PC-3 (cell line): ENCODE measurements around the gene ATF6. TPM values are rescaled to one million over a fixed set of nuclear protein-coding genes. Genes with fewer than 3 reads are reported as not detected.

Source experiments
- ATAC-seq: fragments of 200-7000 bp; cut with Tn5 transposase; 2 replicates; pipeline ENCODE4 v1.9.1; 2020; ENCODE audit warnings: mild to moderate bottlenecking, moderate library complexity
- BruUV-seq: library from RNA; stranded (reverse); fragments of 400-500 nt; replicated peaks from 2 replicates; lab custom pipeline; 2021; lab: Mats Ljungman, UMichigan
- CTCF ChIA-PET: fragments of 300-600 bp; sonication (Branson Sonifier 250); formaldehyde crosslinking; loops from one replicate; lab custom pipeline; 2022; ENCODE audit warnings: antibody characterized with exemption; lab: Charles Lee
- POLR2A ChIA-PET: fragments of 300-600 bp; sonication (Branson Sonifier 250); formaldehyde crosslinking; loops from one replicate; lab custom pipeline; 2022; ENCODE audit warnings: antibody characterized with exemption; ENCODE audit not compliant: unreplicated experiment; lab: Charles Lee
- DNase-seq: peaks from one replicate; pipeline ENCODE4 v3.0.0-alpha.2; 2015
- H2AFZ ChIP-seq: fragments of 300-600 bp; sonication (generic); 2 replicates; pipeline ENCODE4 v1.6.0; 2016; ENCODE audit warnings: antibody characterized with exemption, low read length
- H3F3A ChIP-seq: fragments of 300-600 bp; sonication (generic); one replicate; pipeline ENCODE4 v1.6.0; 2017; ENCODE audit warnings: antibody characterized with exemption, low read length, control low read depth, mild to moderate bottlenecking; ENCODE audit not compliant: unreplicated experiment
- H3K27ac ChIP-seq: fragments of 300-600 bp; sonication (generic); 2 replicates; pipeline ENCODE4 v1.5.1; 2016; ENCODE audit warnings: mild to moderate bottlenecking, low read length
- H3K27me3 ChIP-seq: fragments of 300-600 bp; sonication (generic); 2 replicates; pipeline ENCODE4 v1.6.1; 2016; ENCODE audit warnings: low read length, mixed read lengths
- H3K36me3 ChIP-seq: fragments of 300-600 bp; sonication (generic); 2 replicates; pipeline ENCODE4 v1.6.1; 2016; ENCODE audit warnings: low read depth, mixed run types, low read length, mixed read lengths
- H3K4me1 ChIP-seq: fragments of 300-600 bp; sonication (generic); 2 replicates; pipeline ENCODE4 v1.5.1; 2016; ENCODE audit warnings: low read length; ENCODE audit not compliant: insufficient read depth
- H3K4me2 ChIP-seq: fragments of 300-600 bp; sonication (generic); 2 replicates; pipeline ENCODE4 v1.6.0; 2016; ENCODE audit warnings: low read length
- H3K4me3 ChIP-seq: fragments of 300-600 bp; sonication (generic); 2 replicates; pipeline ENCODE4 v1.5.1; 2016; ENCODE audit warnings: mild to moderate bottlenecking, low read length, mixed read lengths
- H3K79me2 ChIP-seq: fragments of 300-600 bp; sonication (generic); 2 replicates; pipeline ENCODE4 v1.6.1; 2017; ENCODE audit warnings: low read length, mixed read lengths
- H3K9ac ChIP-seq: fragments of 300-600 bp; sonication (generic); 2 replicates; pipeline ENCODE4 v1.6.0; 2016; ENCODE audit warnings: mild to moderate bottlenecking, low read length
- H3K9me2 ChIP-seq: fragments of 300-600 bp; sonication (generic); replicated peaks from 2 replicates; pipeline ENCODE4 v1.6.1; 2016; ENCODE audit warnings: mixed run types, low read length, mixed read lengths
- H3K9me3 ChIP-seq: fragments of 300-600 bp; sonication (generic); 2 replicates; pipeline ENCODE4 v1.6.1; 2016; ENCODE audit warnings: low read length, mixed read lengths
- H4K20me1 ChIP-seq: fragments of 300-600 bp; sonication (generic); 2 replicates; pipeline ENCODE4 v1.6.1; 2016; ENCODE audit warnings: low read length, mixed read lengths
- CTCF ChIP-seq: fragments of 300-600 bp; sonication (generic); conservative IDR thresholded peaks from 2 replicates; pipeline ENCODE4 v1.5.1; 2017; ENCODE audit warnings: antibody characterized with exemption, low read depth, mild to moderate bottlenecking, low read length
- EZH2 ChIP-seq: fragments of 300-600 bp; sonication (generic); IDR thresholded peaks from one replicate; pipeline ENCODE4 v1.6.1; 2017; ENCODE audit warnings: antibody characterized with exemption, mild to moderate bottlenecking, low read length; ENCODE audit not compliant: unreplicated experiment
- EZH2phosphoT487 ChIP-seq: fragments of 300-600 bp; sonication (generic); IDR thresholded peaks from 2 replicates; pipeline ENCODE4 v1.6.1; 2018; ENCODE audit warnings: mild to moderate bottlenecking, antibody characterized with exemption, low read length, borderline replicate concordance
- intact Hi-C: fragments of 100-400 bp; cut with micrococcal nuclease; formaldehyde crosslinking; loops from 2 replicates; pipeline ENCODE4 v1.9.0; 2023
- total RNA-seq: library from RNA; depleted of rRNA; stranded (reverse); fragments of >200 nt; gene quantifications from 2 replicates; pipeline ENCODE4 v1.2.3, GENCODE V29; 2014

The ATF6 gene
- total RNA-seq, 1 experiment from 2014 or later: 19.7 TPM

- H3K27me3 ChIP-seq: no peaks in the 10 kb centered on the region
- intact Hi-C loops: no loop called here
- no peak overlapping the region for H3K4me3 ChIP-seq
- H2AFZ ChIP-seq: no peak overlapping the region
- TF ChIP-seq EZH2phosphoT487 (no peak), CTCF (no peak), EZH2 (no peak)
- H3K36me3 ChIP-seq: no peaks in the 10 kb centered on the region
- no peaks in the 10 kb centered on the region for H3K79me2 ChIP-seq
- DNase-seq: no peak
- ATAC-seq: no peak
- ChIA-PET CTCF (no interaction called here), POLR2A (no interaction called here)
- H3K4me2 ChIP-seq: no peak overlapping the region
- H3F3A ChIP-seq: no peaks in the 10 kb centered on the region
- no peak overlapping the region for H3K9ac ChIP-seq
- no peaks in the 10 kb centered on the region for H4K20me1 ChIP-seq
- peaks cover 27% of the 10 kb centered on the region for H3K4me1 ChIP-seq
- no peaks in the 10 kb centered on the region for H3K9me2 ChIP-seq
- H3K27ac ChIP-seq: no peak overlapping the region
- no peaks in the 10 kb centered on the region for H3K9me3 ChIP-seq
- BruUV-seq: no TSS peak
Observed at GRCh38 chr1:161932668-161933067, 166.5 kb downstream of the ATF6 start.

GRCh38 chr1:161933592-161934588 lies 167.8 kb downstream of the ATF6 start:
- H3F3A ChIP-seq: no peaks in the 10 kb centered on the region
- H3K9me2 ChIP-seq: no peaks in the 10 kb centered on the region
- no peak overlapping the region for H2AFZ ChIP-seq
- H4K20me1 ChIP-seq: no peaks in the 10 kb centered on the region
- intact Hi-C loops: no loop called here
- H3K79me2 ChIP-seq: no peaks in the 10 kb centered on the region
- H3K36me3 ChIP-seq: no peaks in the 10 kb centered on the region
- no peak for TF ChIP-seq EZH2phosphoT487
- TF ChIP-seq EZH2: no peak
- no peak for TF ChIP-seq CTCF
- DNase-seq: no peak
- H3K9ac ChIP-seq: no peak overlapping the region
- no TSS peak for BruUV-seq
- CTCF ChIA-PET: interaction anchor here (0.5 kb wide), 1 partner anchor 342 kb away, joined by 5 read pairs; no protein-coding TSS in a partner anchor
- no peaks in the 10 kb centered on the region for H3K9me3 ChIP-seq
- H3K27ac ChIP-seq: no peak overlapping the region
- H3K27me3 ChIP-seq: no peaks in the 10 kb centered on the region
- no peak for ATAC-seq
- POLR2A ChIA-PET: no interaction called here
- no peak overlapping the region for H3K4me2 ChIP-seq
- H3K4me1 ChIP-seq: peaks cover 27% of the 10 kb centered on the region
- H3K4me3 ChIP-seq: no peak overlapping the region

DNA sequence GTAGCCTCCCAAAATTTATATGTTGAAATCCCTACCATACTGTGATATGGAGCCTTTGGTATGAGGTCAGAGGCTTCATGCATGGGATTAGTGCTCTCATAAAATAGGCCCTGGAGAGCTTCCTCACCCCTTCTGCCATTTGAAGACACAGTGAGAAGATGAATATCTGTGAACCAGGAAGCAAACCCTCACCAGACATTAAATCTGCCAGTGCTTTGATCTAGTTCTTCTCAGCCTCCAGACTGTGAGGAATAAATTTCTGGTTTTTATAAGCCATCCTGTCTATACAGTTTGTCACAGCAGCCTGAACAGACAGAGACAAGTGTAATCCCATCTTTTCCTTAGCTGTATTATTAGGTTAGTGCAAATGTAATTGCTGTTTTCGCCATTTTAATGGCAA lies 169.1 kb downstream of the ATF6 start:
- POLR2A ChIA-PET: no interaction called here
- CTCF ChIA-PET: no interaction called here

More for the DNA sequence above, 169.1 kb downstream of the ATF6 start:
- BruUV-seq: no TSS peak
- Histone ChIP-seq H3K27ac (no peak overlapping the region), H2AFZ (no peak overlapping the region), H3F3A (no peaks in the 10 kb centered on the region), H3K9ac (no peak overlapping the region), H3K9me3 (no peaks in the 10 kb centered on the region), H3K9me2 (no peaks in the 10 kb centered on the region), H3K4me1 (peaks cover 22% of the 10 kb centered on the region), H4K20me1 (no peaks in the 10 kb centered on the region), H3K4me2 (no peak overlapping the region), H3K36me3 (no peaks in the 10 kb centered on the region), H3K27me3 (no peaks in the 10 kb centered on the region), H3K79me2 (no peaks in the 10 kb centered on the region), H3K4me3 (no peak overlapping the region)
- TF ChIP-seq CTCF (no peak), EZH2 (no peak), EZH2phosphoT487 (no peak)
- intact Hi-C loops: no loop called here
- DNase-seq (no peak), ATAC-seq (no peak)
